HG02884 (cell line): ENCODE results near the gene ERP29.
"Not testable (repeated sequence)": the region's sequence is repeated elsewhere in the genome, so short reads cannot be mapped to it uniquely, and the experiment has no call there.

Experiments used
- ATAC-seq: cut with Tn5 transposase; IDR thresholded peaks from one replicate; pipeline ENCODE4 v1.9.1; 2021; ENCODE audit warnings: mild to moderate bottlenecking, moderate library complexity; ENCODE audit not compliant: unreplicated experiment

The ERP29 gene

DNA sequence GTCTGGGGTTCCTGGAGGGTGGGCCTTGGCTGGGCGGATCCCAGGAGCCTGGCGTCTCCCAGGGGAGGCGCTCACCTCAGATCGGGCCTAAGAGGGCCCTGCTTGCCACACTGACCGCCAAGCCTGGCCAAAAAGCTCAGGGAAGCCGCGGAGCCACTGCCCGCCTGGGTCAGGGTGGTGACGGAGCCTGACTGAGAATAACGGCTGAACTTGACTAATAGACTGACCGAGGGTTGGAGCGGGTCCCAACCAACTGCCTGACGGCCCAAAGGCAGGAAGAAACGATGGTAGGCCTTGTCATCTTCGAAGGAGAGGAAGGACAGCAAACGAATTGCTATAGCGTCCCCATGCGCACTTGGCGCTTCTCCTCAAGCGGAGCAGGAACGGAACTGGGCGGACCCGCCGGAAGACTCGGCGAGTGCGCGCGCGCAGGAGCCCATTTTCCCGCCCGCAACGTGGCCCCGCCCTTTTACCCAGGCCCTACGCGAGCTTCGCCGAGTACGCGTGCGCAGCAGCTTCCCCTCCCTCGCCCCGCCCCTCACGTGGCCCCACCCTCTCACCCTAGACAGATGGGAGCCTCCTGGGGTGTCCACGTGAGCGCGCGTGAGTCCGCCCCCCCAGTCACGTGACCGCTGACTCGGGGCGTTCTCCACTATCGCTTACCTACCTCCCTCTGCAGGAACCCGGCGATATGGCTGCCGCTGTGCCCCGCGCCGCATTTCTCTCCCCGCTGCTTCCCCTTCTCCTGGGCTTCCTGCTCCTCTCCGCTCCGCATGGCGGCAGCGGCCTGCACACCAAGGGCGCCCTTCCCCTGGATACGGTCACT is at the start of gene ERP29, which contains the start of gene TMEM116:
ERP29 (plus strand) TSS at position 652 of the 826 bp plus-strand sequence; CDS start at position 692, 40 bp downstream.
TMEM116 (minus strand) TSS at position 391 of the 826 bp plus-strand sequence. CDS start 7,895 bp downstream, outside the sequence.
- peak; percentile 61 for ATAC-seq

DNA sequence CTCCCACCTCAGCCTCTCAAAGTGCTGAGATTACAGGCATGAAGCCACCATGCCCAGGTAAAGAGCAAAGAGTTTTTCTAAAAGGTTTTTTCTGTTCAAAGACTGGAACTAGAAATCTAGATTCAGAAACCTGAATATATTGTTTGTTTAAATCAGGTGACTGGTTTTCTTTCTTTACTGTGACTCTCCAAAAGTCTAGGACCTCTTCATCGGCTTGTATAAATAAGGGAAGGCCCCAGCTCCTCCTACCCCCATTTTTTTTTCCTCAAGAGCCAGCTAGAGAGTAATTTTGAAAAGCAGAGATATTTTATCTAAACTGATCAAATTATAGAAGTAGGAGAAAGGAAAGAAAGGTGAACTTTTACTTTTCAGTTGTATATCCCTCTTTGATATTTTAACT is 48.3 kb upstream of the ERP29 start:
- ATAC-seq: no peak

DNA sequence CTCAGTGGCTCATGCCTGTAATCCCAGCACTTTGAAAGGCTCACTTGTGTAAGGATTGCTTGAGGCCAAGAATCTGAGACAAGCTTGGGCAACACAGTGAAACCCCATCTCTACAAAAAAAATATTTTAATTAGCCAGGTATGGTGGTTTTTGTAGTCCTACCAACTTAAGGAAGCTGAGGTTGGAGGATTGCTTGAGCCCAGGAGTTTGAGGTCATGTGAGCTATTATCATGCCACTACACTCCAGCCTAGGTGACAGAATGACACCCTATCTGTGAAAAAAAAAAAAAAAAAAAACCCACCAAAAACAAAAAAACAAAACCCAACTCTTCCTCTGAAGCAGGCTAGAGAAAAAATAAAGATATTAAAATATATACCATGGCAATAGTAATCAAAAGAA is 41.4 kb upstream of the ERP29 start:
- ATAC-seq: no peak

DNA sequence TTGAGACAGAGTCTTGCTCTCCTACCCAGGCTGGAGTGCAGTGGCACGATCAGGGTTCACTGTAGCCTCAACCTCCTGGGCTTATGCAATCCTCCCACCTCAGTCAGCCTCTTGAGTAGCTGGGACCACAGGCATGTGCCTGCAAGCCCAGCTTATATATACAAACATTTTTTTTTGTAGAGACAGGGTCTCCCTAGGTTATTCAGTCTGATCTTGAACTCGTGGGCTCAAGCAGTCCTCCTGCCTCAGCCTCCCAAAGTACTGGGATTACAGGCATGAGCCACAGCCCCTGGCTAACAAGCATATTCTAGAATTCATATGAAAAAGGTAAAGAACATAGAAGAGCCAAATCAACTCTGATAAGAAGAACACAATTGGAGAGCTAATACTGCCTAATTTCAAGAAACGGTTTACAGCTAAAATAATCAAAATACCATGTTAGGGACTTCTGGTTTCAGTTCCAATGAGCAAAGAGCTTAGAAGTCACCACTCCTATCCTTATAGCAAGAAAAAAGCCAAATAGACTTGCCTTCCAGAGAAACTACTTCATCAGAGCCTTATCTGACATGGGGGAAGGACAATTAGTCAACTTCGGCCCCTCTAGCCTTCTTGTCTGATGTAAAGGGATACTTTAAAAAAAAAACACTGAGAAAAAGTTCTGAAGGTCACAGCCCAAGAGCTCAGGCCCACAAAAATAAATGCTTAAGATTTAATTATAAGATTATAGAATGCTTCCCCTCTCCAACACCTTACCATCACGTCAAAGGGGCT is 37.9 kb upstream of the ERP29 start:
- ATAC-seq: no peak

DNA sequence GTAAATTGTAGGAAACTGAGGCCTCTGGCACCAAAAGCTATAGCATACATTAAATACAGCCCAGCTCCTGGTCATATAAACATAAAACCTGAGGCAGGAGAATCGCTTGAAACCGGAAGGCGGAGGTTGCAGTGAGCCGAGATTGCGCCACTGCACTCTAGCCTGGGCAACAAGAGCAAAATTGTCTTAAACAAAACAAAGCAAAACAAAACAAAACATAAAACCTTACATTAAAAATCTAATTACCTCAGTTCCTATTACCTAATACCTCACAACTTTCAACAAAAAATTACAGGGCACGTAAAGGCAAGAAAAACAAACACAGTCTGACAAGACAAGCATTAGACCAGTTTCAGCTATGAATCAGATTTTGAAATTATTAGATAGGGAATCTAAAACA is 36.9 kb upstream of the ERP29 start:
- ATAC-seq: no peak

DNA sequence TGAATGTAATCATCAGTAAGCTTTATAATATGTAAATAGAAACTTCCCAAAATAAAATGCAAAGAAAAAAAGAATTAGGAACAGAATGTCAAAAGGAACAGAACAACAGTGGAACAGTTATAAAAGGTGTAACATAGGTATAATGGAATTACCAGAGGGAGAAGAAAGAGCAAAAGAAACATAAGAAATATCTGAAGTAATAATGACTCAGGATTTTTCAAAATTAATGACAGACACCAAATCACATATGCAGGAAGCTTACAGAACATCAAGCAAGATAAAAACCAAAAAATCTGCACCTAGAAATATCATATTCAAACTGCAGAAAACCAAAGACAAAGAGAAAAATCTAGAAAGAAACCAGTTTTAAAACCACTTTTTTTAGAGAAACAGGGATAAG is 36.4 kb upstream of the ERP29 start:
- ATAC-seq: no peak

DNA sequence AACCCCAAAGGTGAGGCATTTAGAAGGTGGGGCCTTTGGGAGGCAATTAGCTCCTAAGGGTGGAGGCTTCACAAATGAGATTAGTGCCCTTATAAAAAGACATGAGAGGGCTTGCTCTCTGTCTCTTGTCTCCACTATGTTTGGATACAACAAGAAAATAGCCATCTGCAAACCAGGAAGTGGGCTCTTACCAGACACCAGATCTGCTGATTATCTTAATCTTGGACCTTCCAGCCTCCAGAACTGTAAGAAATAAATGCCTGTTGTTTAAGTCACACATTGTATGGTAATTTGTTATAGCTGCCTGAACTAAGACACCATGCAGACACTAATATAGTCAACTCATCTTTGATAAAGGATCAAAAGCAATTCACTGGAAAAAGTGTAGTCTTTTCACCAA is 34.7 kb upstream of the ERP29 start:
- no peak for ATAC-seq

DNA sequence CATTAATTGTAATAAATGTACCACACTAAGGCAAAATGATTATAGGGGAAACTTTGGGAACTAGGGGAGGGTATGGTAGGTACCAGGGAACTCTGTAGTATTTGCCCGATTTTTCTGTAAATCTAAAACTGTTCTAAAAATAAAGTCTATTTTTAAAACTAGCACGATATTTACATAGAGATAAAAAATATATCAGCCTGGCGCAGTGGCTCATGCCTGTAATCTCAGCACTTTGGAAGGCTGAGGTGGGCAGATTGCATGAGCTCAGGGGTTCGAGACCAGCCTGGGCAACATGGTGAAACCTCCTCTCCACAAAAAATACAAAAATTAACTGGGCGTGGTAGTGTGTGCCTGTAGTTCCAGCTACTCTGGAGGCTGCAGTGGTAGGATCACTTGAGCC is 32.6 kb upstream of the ERP29 start:
- ATAC-seq: no peak

DNA sequence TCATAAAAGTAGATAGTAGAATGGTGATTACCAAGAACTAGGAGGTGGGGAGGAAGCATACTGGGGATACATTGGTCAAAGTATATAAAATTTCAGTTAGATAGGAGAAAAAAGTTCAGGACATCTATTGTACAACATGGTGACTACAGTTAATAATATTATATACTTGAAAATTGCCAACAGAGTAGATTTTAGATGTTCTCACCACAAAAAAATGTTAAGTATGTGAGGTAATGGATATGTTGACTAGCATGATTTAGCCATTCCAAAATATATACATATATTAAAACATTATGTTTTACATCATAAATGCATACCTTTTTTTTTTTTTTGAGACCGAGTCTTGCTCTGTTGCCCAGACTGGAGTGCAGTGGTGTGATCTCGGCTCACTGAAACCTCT is 31.2 kb upstream of the ERP29 start:
- no peak for ATAC-seq

DNA sequence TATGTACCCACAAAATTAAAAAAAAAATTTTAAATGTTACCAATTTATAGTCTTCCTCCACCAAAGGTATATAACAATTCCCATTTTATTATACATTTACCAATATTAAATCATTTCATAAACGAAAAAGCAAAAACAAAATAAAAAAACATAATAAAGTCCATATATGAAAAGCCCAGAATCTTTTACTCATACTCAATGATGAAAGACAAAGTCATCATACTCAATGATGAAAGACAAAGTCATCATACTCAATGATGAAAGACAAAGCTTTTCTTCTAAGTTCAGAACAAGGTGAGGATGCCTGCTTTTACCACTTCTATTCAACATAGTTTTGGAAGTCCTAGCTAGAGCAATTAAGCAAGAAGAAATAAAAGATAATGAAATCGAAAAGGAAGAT is 28.4 kb upstream of the ERP29 start:
- no peak for ATAC-seq

DNA sequence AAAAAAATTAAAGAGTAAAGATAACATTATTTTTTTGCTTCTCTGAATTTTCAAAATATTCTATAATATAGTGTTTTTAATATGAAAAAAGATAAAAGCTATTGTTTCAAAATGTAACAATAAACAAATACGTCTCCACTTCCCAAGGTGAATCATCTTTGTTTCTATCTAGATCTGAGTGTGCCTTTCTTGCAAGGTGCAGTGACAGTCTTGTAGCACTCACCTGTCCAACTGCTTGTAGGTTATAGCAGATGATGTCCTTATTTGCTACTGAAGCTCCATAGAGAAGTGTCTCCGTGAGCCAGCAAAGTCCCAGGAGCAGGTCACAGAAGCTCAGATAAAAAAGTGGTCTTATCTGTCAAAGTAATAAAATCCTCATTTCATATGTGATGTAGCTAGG is 21.7 kb upstream of the ERP29 start:
- no peak for ATAC-seq

DNA sequence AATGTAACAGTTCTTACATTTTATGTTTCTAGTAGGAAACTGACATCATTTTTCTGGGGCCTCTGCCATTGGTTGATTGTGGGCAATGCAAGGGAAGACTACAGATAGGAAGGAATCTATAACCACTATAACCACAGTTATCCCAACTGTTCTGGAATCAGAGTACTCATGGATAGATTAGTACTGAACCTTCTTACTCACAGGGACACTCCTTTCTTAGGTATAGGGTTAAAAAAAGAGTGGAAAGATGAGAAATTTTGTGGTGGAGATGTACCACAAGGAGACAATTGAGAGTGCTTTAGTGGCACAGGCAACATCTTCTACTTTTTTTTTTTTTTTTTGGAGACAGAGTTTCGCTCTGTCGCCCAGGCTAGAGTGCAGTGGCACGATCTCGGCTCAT is 21.3 kb upstream of the ERP29 start:
- ATAC-seq: no peak

DNA sequence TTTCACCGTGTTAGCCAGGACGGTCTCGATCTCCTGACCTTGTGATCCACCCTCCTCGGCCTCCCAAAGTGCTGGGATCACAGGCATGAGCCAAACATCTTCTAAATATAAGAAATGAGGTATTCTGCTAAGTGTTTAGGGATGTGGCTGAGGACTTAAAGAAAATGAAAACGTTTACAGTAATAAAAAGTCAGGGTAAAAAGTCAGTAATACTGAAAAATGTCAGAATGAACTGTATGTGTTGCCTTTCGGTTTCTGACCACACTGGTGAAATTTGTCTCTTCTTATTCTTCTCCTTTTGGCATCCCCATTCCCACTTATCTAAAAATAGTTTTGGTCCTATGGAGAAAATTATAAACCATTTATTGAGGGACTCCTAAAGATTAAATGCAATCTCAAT is 20.8 kb upstream of the ERP29 start:
- no peak for ATAC-seq

DNA sequence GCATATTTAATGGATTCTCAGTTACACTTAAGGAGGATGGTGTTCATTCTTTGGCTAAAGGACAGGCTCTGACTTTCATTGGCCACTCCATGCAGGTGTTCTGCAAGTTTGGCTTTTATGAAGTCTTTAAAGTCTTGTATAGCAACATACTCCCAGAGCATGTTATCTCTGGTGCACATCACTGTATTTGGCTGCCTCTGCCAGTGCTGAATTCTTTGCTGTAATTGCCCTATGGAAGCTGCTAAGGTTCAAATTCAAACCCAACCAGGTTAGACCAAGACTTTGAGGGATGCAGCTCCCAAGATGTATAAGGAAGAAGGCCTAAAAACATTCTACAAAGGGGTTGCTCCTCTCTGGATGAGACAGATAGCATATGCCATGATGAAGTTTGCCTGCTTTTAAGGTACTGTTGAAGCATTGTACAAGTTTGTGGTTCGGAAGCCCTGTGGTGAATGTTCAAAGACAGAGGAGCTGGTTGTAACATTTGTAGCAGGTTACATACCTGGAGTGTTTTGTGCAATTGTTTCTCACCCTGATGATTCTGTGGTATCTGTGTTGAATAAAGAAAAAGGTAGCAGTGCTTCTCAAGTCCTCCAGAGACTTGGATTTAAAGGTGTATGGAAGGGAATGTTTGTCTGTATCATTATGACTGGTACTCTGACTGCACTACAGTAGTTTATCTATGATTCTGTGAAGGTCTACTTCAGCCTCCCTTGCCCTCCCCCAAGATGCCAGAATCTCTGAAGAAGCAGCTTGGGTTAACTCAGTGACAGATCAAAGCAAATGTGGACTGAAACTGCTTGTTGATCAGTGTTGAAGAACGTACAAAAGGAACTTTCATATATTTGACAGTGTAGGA is 19.7 kb upstream of the ERP29 start:
- ATAC-seq: peak; percentile 48

DNA sequence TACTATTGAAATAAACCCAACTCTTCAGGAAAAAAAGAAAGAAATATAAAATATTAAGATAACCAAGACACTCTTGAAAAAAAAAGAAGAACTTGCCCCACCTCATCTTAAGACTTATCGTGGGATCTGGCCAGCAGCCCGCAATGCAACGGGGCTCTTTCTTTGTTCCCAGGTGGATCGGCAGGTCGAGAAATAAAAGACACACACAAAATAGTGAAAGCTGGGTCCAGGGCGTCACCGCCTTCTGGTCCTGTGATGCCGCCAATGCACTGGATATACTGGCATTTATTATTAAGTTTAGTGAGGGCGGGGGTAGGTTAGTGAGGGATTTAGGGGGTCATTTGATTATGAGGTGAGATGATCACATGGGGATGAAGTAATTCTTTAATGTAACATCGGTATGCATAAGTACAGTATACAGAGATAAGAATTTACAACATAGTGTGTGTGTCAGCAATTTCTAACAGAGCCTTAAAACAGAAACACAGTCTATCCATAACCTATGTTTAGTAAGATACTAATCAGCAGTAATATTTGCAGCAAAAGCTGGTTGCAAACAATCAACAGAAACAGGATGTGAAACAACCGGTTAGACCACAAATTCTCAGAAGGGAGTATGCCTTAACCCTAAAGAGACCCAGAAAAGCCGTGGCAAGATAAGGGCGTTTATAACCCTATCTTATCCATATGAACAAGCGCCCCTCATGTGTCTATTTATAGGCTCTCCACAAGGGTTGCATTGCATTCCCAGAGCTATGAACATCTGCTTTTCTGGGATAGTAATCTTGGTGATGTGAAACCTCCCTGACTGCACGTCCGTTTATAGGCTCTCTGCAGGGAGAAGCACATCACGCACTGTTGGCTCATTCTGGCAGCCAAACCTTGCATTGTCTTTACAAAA is 18.8 kb upstream of the ERP29 start:
- ATAC-seq: not testable (repeated sequence)

DNA sequence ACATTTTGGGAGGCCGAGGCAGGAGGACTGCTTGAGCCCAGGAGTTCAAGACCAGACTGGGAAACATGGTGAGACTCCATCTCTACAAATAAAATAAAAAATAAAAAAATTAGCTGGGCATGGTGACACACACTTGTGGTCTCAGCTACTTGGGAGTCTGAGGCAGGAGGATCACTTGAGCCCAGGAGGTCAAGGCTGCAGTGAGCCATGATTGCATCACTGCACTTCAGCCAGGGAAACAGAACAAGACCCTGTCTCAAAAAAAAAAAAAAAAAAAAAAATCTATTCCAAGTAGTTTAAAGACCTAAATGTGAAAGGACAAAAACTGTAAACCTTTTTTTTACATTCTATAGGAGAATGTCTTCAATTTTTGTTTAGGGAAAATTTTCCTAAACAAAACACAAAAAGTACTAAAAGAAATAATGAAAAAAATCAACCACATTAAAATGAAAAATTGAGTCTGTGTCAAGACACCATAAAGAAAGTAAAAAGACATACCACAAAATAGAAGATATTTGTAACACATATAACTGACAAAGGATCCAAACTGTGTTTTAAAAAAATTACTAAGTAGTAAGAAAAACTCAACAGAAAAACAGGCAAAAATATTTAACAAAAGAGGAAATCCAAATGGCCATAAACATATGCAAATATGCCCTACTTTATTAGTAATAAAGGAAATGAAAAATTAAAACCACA is 17.3 kb upstream of the ERP29 start:
- ATAC-seq: no peak

DNA sequence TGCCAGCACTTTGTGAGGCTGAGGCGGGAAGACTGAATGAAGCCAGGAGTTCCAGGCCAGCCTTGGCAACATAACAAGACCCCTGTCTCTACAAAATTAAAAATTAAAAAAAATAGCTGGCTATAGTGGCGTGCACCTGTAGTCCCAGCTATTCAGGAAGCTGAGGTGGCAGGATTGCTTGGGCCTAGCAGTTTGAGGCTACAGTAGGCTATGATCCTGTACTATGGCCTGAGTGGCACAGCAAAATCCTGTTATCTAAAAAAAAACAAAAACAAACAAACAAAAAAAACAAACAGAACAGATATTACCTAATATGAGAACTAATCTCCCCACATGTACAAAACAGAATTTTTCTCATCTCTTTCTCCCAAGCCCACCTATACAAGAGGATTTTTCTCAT is 15.9 kb upstream of the ERP29 start:
- no peak for ATAC-seq

DNA sequence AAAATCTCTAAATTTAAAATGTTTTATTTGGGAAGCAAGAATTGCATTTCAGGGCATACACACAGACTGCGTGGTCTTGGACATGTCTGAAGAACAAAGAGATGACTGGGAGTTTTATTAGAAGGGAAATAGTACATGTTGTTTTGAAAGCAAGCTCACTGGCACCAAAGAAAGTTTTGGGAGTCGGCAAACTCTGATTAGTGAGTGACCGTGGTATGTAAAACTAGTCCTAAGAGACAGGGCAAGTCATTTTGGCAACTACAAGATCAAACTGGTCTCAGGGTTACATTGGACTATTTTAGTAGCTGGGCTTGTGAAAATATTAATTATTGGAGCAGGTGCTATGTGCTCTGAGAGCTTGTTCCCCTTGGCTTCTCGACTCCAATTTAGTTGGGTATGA is 15.2 kb upstream of the ERP29 start:
- ATAC-seq: no peak

DNA sequence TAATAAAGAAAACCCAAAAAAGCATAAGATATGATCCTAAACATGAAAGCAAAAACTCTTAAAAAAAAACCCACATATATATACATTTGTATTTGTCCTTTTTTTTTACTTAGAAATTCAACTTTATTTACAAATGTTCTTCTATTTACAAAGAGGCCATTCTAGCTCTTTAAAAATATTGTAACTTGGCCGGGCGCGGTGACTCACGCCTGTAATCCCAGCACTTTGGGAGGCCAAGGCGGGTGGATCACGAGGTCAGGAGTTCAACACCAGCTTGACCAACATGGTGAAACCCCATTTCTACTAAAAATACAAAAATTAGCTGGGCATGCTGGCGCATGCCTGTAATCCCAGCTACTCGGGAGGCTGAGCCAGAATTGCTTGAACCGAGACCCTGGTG is 14.1 kb upstream of the ERP29 start:
- ATAC-seq: not testable (repeated sequence)

DNA sequence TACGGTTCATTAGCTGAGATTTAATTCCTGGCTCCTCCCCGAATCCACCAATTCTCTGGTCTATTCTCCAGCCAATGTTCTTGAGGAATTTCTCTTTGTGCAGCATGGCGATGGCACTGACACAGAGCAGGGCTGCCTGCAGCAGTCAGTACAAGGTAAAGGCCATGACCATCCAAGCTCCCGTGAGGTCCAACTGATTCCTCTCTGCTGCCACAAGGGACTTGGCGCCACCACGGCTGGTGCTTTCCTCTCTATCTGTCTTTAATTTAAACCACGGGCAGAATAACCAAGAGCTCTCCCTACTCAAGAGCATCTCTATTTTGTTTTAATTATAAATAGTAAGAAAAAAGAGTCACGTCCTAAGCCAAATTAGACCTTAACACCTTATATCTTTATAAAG is 12.4 kb upstream of the ERP29 start:
- no peak for ATAC-seq
